Suprapubic skin (tissue), 4 donors: ENCODE data around the gene PHYHD1. TPM values are rescaled to one million over a fixed set of nuclear protein-coding genes. Genes with fewer than 3 reads are reported as not detected.
A peak's percentile ranks its signal among the peaks of the same experiment; 100 is the strongest.

Source experiments
- DNase-seq, 2 donors: peaks; one replicate each; pipeline ENCODE4 v3.0.0-alpha.2; 2019; ENCODE audit warnings: low spot score in 2 of 2
- H3K27ac ChIP-seq: fragments of 200-600 bp; sonication (generic); one replicate; pipeline ENCODE4 v1.5.1; 2019
- H3K27me3 ChIP-seq: fragments of 200-600 bp; sonication (generic); one replicate; pipeline ENCODE4 v1.5.1; 2019
- H3K36me3 ChIP-seq: fragments of 200-600 bp; sonication (generic); one replicate; pipeline ENCODE4 v1.5.1; 2019
- H3K4me1 ChIP-seq: fragments of 200-600 bp; sonication (generic); one replicate; pipeline ENCODE4 v1.5.1; 2019
- H3K4me3 ChIP-seq: fragments of 200-600 bp; sonication (generic); one replicate; pipeline ENCODE4 v1.5.1; 2019; ENCODE audit warnings: mild to moderate bottlenecking
- H3K9me3 ChIP-seq: fragments of 200-600 bp; sonication (generic); one replicate; pipeline ENCODE4 v1.5.1; 2019
- CTCF ChIP-seq, 2 donors: fragments of 200-600 bp in 1 of 2; fragments of 450-650 bp in 1 of 2; sonication (generic) in 1 of 2; IDR thresholded peaks; one replicate each; pipeline ENCODE4 v1.5.1; 2016 to 2019; ENCODE audit warnings: antibody characterized with exemption in 2 of 2, mild to moderate bottlenecking in 1 of 2, moderate library complexity in 1 of 2
- EP300 ChIP-seq: sonication (generic); formaldehyde crosslinking; IDR thresholded peaks from one replicate; pipeline ENCODE4 v1.6.1; 2017; ENCODE audit warnings: antibody characterized with exemption
- POLR2A ChIP-seq, 2 donors: fragments of 450-650 bp; IDR thresholded peaks; one replicate each; pipeline ENCODE4 v1.6.1; 2017; ENCODE audit warnings: antibody characterized with exemption in 2 of 2, mild to moderate bottlenecking in 2 of 2, moderate library complexity in 2 of 2
- POLR2AphosphoS5 ChIP-seq, 3 donors: sonication (generic); formaldehyde crosslinking; IDR thresholded peaks; one replicate each; pipeline ENCODE4 v1.6.1; 2017; ENCODE audit warnings: antibody characterized with exemption in 3 of 3
- WGBS: methylation state at CpG from one replicate; pipeline ENCODE4 v1.1.5; 2018; 5-methylcytosine and 5-hydroxymethylcytosine counted together
- total RNA-seq, 4 donors: library from RNA; depleted of rRNA; stranded (reverse); fragments of >200 nt; gene quantifications; one replicate each; pipeline ENCODE4 v1.1.0, GENCODE V29; 2016

PHYHD1 gene
- total RNA-seq, 4 donors from 2014 or later = 39.1 to 73.5 (median 49.5) TPM

GRCh38 chr9:128921881-128922763 lies 1.3 kb downstream of the PHYHD1 start:
- Histone ChIP-seq H3K4me1 (peaks cover 59% of the 10 kb centered on the region), H3K27me3 (no peaks in the 10 kb centered on the region), H3K27ac (peak overlapping the region; percentile 84), H3K9me3 (no peaks in the 10 kb centered on the region), H3K36me3 (peaks cover 6% of the 10 kb centered on the region), H3K4me3 (peak overlapping the region; percentile 57)
- TF ChIP-seq EP300 (no peak), CTCF (IDR thresholded peaks at IDR 0.05) (no peak), POLR2A (IDR thresholded peaks at IDR 0.05) (no peak), POLR2AphosphoS5 (IDR thresholded peaks at IDR 0.05) (no peak)
- 17% methylated on average over 18 of the region's 32 CpGs for WGBS
- no peak for DNase-seq

GRCh38 chr9:128923493-128923883 lies 2.7 kb downstream of the PHYHD1 start:
- WGBS = 81% methylated on average over 6 of the region's 6 CpGs
- Histone ChIP-seq H3K9me3 (no peaks in the 10 kb centered on the region), H3K36me3 (no peaks in the 10 kb centered on the region), H3K4me3 (peak overlapping the region; percentile 57), H3K4me1 (peaks cover 61% of the 10 kb centered on the region), H3K27ac (no peak overlapping the region), H3K27me3 (no peaks in the 10 kb centered on the region)
- no peak for TF ChIP-seq POLR2AphosphoS5 (IDR thresholded peaks at IDR 0.05)
- TF ChIP-seq POLR2A (IDR thresholded peaks at IDR 0.05) = no peak
- no peak for TF ChIP-seq CTCF (IDR thresholded peaks at IDR 0.05)
- TF ChIP-seq EP300 = no peak
- DNase-seq = no peak

- Histone ChIP-seq H3K27ac (no peak overlapping the region), H3K9me3 (no peaks in the 10 kb centered on the region), H3K4me3 (no peak overlapping the region), H3K4me1 (peaks cover 21% of the 10 kb centered on the region), H3K27me3 (no peaks in the 10 kb centered on the region), H3K36me3 (no peaks in the 10 kb centered on the region)
- TF ChIP-seq POLR2AphosphoS5 (IDR thresholded peaks at IDR 0.05) (no peak), CTCF (IDR thresholded peaks at IDR 0.05) (peak; percentile 81 to 86)
- WGBS = 28% methylated on average over 10 of the region's 10 CpGs
- no peak for DNase-seq
Observed at GRCh38 chr9:128927731-128928411, 7.1 kb downstream of the PHYHD1 start.

GRCh38 chr9:128928624-128929023 lies 7.8 kb downstream of the PHYHD1 start:
- Histone ChIP-seq H3K4me3 (no peak overlapping the region), H3K9me3 (no peaks in the 10 kb centered on the region), H3K27me3 (no peaks in the 10 kb centered on the region), H3K4me1 (peaks cover 13% of the 10 kb centered on the region), H3K36me3 (peaks cover 1% of the 10 kb centered on the region), H3K27ac (no peak overlapping the region)
- TF ChIP-seq EP300 = no peak
- TF ChIP-seq POLR2AphosphoS5 (IDR thresholded peaks at IDR 0.05) = no peak
- no peak for DNase-seq
- WGBS = 83% methylated on average over 2 of the region's 2 CpGs

- Histone ChIP-seq H3K27me3 (no peaks in the 10 kb centered on the region), H3K27ac (no peak overlapping the region), H3K4me3 (no peak overlapping the region), H3K36me3 (peaks cover 10% of the 10 kb centered on the region), H3K4me1 (peaks cover 11% of the 10 kb centered on the region), H3K9me3 (no peaks in the 10 kb centered on the region)
- 78% methylated on average over 4 of the region's 4 CpGs for WGBS
- TF ChIP-seq EP300 = no peak
- no peak for DNase-seq
Observed at GRCh38 chr9:128929560-128929959, 8.8 kb downstream of the PHYHD1 start.

- peaks cover 23% of the 10 kb centered on the region for H3K36me3 ChIP-seq
- H3K27ac ChIP-seq = no peak overlapping the region
- DNase-seq = peak in 1 of 2 donors; percentile 34
- no peaks in the 10 kb centered on the region for H3K27me3 ChIP-seq
- H3K9me3 ChIP-seq = no peaks in the 10 kb centered on the region
- no peak overlapping the region for H3K4me3 ChIP-seq
- peaks cover 8% of the 10 kb centered on the region for H3K4me1 ChIP-seq
- no peak for TF ChIP-seq POLR2AphosphoS5 (IDR thresholded peaks at IDR 0.05)
- no peak for TF ChIP-seq CTCF (IDR thresholded peaks at IDR 0.05)
- TF ChIP-seq EP300 = no peak
- TF ChIP-seq POLR2A (IDR thresholded peaks at IDR 0.05) = no peak
- WGBS = 98% methylated on average over 5 of the region's 5 CpGs
Observed at GRCh38 chr9:128933731-128934130, 12.9 kb downstream of the PHYHD1 start.
